GM15510 (cell line): ENCODE data around the gene MYL6B.

Experiments used
- POLR2A ChIP-seq: IDR thresholded peaks from 3 replicates; pipeline ENCODE4 v1.6.1; 2011; ENCODE audit warnings: borderline replicate concordance; ENCODE audit not compliant: insufficient read length; ENCODE audit errors: extremely low read depth

Gene MYL6B

DNA sequence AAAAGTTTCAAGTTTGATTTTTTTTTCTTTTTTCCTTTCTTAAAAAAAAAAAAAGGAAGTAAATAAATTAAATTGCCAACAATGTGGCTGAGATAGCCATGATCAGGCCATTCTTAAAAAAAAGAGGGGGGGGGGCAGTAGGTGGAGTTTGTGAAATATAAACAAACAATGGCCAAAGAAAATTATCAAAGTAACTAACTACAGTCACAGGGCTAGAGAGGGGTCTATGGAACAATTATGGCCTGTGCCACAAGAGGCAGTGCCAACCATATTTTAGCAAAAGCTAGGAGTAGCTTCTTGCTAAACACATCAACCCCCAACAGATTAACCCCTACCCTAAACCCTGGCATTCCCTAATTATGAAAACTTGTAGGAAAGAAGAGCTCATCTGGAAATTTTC, 53.1 kb downstream of the MYL6B start:
- no peak for TF ChIP-seq POLR2A

DNA sequence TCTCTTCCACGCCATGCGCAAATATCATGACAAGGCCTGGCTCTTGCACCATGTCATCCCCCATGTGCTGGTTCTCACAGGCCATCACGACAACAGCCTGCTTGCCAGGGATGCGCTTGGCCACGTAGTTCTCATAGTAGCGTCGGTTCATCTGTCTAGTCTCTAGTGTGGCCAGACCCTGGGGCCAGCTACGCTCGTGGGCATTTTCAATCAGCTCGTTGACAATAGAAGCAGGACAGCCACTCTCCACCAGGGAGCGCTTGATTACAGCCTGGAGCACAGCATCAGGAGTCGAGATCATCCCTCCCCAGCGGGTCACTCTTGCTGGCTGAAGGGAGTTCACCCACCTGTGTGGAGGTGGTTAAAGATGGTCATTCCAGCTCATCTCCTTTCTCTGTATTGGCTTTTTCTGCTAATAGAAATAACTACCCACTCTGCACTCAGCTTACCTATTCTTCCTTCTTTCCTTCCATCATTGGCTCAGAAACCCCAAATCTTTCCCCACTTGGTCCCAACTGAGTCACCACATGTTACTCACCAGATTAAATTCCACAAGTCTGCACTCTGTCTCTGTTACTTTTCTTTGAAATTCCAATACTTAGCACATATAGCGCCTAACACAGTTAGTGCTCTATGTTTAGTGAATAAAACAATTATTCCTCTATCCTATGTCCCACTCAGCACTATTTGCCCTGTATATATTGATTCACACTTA, 54.2 kb downstream of the MYL6B start:
- TF ChIP-seq POLR2A = no peak
